HG03025 (cell line): Measurements from ENCODE around the gene ATAD2B.
"Not testable (repeated sequence)": the region's sequence is repeated elsewhere in the genome, so short reads cannot be mapped to it uniquely, and the experiment has no call there.

Experiments used
- ATAC-seq: cut with Tn5 transposase; IDR thresholded peaks from one replicate; pipeline ENCODE4 v1.9.1; 2021; ENCODE audit warnings: mild to moderate bottlenecking, moderate library complexity; ENCODE audit not compliant: unreplicated experiment, low FRiP score

The ATAD2B gene

GRCh38 chr2:23801396-23801795 is 125.5 kb downstream of the ATAD2B start:
- no peak for ATAC-seq

GRCh38 chr2:23794234-23794633 is 132.7 kb downstream of the ATAD2B start:
- no peak for ATAC-seq

DNA sequence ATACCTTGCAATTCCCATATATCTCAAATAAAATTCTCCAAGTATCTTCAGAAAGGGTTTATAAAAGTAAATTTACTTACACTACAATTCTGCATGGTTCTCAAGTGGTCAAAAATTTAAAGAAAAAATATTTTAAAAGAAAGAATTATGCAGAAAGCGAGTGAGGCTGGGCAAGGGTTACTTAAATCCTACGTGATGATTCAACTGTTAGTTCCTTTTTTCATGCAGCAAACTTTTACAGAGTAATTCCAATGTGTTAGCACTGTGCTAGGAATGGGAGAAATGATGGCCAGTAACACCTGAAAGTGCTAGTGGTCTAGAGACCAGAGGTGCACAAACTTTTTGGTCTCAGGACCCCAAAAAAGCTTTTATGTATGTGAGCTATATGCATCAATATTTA is 133.4 kb downstream of the ATAD2B start:
- no peak for ATAC-seq

DNA sequence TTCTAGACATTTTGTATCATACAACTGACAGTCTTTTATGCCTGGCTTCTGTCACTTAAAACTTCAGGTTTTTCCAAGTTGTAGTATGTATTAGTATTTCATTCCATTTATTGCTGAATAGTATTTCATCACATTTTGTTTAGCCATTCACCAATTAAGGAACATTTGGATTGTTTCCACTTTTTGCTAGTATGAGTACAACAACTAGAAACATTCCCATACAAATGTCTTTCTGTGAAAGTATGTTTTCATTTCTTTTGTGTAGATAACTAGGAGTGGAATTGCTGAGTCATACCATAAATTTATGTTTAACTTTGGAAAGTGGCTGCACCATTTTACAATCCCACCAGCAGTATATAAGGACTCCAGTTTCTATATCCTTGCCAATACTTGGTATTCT is 135.9 kb downstream of the ATAD2B start:
- ATAC-seq = no peak

DNA sequence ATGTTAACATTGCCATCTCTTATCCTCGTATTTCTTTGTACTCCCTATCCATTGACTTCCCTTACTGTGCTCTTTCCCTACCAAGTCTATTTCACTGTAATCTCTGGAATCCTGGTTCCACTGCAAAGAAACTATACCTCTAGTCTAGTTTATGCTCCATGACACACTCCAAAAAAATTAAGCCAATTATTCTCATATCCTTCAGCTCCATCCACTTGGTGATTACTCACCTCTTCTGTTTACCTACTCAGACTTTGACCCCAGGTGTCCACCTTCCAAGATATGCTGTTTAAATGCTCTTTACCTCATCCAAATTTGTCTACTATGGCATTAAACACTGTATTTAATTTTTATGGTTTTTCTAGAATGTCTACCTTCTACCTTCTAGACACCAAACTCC is 137.9 kb downstream of the ATAD2B start:
- ATAC-seq = no peak

- ATAC-seq = no peak
These were observed 138.8 kb downstream of the ATAD2B start for GRCh38 chr2:23788100-23788499.

DNA sequence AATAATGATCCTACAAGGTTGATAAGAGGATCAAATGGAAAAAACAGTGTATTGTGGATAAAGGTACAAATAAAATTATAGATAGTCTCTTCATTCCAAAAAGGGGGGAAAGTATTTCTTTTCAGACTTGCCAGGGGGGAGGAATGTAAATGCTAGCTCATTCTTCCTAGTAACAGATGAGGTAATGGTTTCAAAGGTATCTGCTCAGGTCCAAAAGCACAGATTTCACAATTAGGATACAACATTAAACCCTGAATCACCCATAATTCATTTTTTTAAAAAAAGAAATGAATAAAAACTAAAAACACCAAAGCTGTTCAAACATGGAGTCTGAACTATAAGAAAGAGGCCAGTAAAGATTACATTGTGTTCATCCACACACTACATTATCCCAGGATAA is 142.0 kb downstream of the ATAD2B start:
- no peak for ATAC-seq

DNA sequence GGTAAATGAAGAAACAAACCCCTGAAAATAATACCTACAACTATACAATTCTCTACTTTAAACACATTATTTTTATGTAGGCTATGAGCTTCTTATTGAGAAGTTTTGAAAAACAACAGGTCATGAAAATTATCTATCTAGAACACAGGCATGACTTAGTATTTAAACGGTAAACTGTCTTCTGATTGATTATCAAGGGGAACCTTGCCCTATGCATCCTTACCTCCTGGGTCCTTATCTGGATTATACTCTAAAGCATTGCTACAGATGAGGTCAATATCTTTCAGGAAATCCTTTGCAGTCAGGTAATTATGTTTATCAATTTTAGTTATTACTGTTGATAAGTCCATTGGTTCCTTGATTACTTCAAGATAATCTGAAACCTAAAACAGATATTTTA is 144.3 kb downstream of the ATAD2B start:
- no peak for ATAC-seq

DNA sequence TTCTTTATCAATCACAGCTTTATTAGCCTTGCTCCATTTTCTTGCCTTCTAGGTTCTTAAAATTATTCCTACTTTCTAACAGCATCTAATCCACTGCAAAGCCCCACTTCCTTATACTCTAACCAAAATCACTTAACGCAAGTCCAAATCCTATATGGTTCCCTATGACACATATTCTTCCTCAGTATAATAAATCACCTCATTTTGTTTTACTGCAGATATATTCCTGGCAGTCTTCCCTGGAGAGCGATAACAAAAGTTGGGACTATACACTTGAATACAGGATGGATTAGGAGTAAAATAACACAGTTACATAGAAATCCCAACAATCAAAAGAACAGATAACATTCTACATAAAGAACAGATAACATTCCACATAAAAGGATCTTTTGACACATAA is 144.8 kb downstream of the ATAD2B start:
- ATAC-seq = no peak

- ATAC-seq = not testable (repeated sequence)
These were observed 146.5 kb downstream of the ATAD2B start for GRCh38 chr2:23780465-23780864.

GRCh38 chr2:23777826-23778225 is 149.1 kb downstream of the ATAD2B start:
- ATAC-seq = no peak

GRCh38 chr2:23776021-23776420 is 150.9 kb downstream of the ATAD2B start:
- no peak for ATAC-seq

GRCh38 chr2:23772684-23773083 is 154.2 kb downstream of the ATAD2B start:
- no peak for ATAC-seq

DNA sequence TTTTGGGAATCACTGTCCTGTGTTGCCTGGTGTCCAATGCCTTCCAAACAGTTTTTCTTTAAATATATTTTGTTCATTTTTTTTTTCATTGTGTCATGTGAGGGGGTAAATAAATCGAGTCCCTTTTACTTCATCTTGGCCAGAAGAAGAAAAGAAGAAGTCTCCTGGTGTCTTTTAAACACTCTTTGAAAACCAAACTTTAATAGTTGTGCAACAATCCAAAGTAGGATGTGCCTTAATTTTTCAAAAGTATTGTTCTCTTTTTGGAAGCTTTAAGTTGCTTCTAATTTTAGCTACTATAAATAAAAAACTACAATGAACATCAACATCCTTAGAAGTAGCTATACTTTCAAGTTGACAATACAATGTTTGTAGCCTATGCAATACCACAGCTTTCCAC is 154.9 kb downstream of the ATAD2B start:
- ATAC-seq = no peak

GRCh38 chr2:23769364-23769763 is 157.6 kb downstream of the ATAD2B start:
- no peak for ATAC-seq

GRCh38 chr2:23767876-23768621 is 158.9 kb downstream of the ATAD2B start:
- no peak for ATAC-seq

DNA sequence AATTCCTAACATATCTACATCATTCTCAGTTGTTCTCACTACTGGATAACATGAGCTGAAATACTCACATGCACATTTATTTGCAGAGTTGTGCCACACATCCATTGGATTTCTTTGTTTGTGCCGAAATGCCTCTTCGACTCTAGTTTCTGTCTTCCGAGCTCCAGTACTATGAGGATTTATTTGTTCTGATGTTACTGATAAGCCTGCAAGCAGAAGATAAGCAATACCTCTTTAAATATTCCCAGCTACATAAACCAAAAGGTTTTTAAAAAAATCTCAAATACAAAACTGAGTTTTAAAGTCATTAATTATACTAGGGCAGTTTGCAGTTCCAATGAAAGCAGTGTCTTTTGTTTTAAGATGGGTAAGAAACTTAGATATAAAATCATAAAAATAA is 164.8 kb downstream of the ATAD2B start:
- ATAC-seq = no peak

- no peak for ATAC-seq
These were observed 165.3 kb downstream of the ATAD2B start for GRCh38 chr2:23761638-23762037.

GRCh38 chr2:23760736-23761135 is 166.2 kb downstream of the ATAD2B start:
- no peak for ATAC-seq

GRCh38 chr2:23757686-23758433 is 169.1 kb downstream of the ATAD2B start:
- no peak for ATAC-seq

DNA sequence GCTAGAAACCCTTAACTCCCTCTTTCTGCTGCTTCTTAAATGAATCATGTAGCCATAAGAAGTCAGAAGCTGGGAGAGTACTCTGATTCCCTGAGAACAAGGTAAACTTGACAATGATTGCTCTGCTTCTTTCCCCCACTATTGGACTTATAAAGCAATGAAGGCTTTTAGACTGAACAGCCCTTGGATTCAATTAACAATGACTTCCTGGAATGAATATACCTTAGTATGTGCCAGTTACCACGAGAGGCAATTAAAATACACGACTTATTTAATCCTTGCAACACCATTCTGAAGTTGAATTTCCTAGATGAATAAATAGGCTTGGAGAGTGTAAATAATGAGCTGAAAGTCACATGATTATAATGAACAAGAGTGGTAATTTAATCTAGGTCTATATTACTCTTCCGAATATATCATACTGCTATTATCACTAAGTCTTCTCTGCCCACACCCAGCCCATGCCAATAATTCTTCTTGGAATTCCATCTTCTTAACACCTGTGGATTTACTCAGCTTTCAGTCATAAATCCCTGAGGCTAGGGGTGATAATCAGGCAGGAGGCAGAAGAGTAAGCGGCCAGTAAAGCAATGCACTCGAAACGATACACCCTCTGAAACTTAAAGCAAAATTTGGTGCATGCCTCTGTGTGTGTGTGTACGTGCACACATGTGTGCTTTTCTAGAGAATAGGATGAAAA is 170.2 kb downstream of the ATAD2B start:
- no peak for ATAC-seq
